ENCODE results near the gene EFTUD2. TPM values are rescaled to one million over a fixed set of nuclear protein-coding genes. Genes with fewer than 3 reads are reported as not detected.
A peak's percentile ranks its signal among the peaks of the same experiment; 100 is the strongest.

EFTUD2 gene
- total and polyA plus RNA-seq, 10 donors: 39.0 to 140 (median 102) TPM

GRCh38 chr17:44865931-44866330 is 33.3 kb downstream of the EFTUD2 start:
- DNase-seq: no peak
- 87 to 93% (median 91%) methylated on average over 6 of the region's 6 CpGs for WGBS, 5 donors
- Histone ChIP-seq H3K4me1 (peaks cover 0 to 18% (median 1%) of the 10 kb centered on the region in 6 donors), H3K36me3 (peaks cover 0 to 100% (median 95%) of the 10 kb centered on the region in 6 donors), H3K9me3 (no peaks in the 10 kb centered on the region), H3K27me3 (replicated peaks in 1 of 7) (no peaks in the 10 kb centered on the region), H3K27ac (no peak overlapping the region), H3K4me3 (no peak overlapping the region)
- intact Hi-C loops (cut with DNase I; ENCODE audit: low total_unique reads): loop anchor here (5.0 kb wide), 1 partner anchor 89 kb away; no protein-coding TSS in a partner anchor
- TF ChIP-seq, protein P1, sequence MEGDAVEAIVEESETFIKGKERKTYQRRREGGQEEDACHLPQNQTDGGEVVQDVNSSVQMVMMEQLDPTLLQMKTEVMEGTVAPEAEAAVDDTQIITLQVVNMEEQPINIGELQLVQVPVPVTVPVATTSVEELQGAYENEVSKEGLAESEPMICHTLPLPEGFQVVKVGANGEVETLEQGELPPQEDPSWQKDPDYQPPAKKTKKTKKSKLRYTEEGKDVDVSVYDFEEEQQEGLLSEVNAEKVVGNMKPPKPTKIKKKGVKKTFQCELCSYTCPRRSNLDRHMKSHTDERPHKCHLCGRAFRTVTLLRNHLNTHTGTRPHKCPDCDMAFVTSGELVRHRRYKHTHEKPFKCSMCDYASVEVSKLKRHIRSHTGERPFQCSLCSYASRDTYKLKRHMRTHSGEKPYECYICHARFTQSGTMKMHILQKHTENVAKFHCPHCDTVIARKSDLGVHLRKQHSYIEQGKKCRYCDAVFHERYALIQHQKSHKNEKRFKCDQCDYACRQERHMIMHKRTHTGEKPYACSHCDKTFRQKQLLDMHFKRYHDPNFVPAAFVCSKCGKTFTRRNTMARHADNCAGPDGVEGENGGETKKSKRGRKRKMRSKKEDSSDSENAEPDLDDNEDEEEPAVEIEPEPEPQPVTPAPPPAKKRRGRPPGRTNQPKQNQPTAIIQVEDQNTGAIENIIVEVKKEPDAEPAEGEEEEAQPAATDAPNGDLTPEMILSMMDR (IDR thresholded peaks at IDR 0.05 in 8 of 11, conservative IDR thresholded peaks at IDR 0.05 in 3 of 11): no peak
- no peak for TF ChIP-seq POLR2AphosphoS5 (IDR thresholded peaks at IDR 0.05)
- TF ChIP-seq POLR2A (IDR thresholded peaks at IDR 0.05): no peak

- Histone ChIP-seq H3K4me3 (no peak overlapping the region), H3K4me1 (peaks cover 0 to 18% (median 1%) of the 10 kb centered on the region in 6 donors), H3K9me3 (no peaks in the 10 kb centered on the region), H3K27me3 (replicated peaks in 1 of 7) (no peaks in the 10 kb centered on the region), H3K27ac (no peak overlapping the region), H3K36me3 (peaks cover 0 to 100% (median 93%) of the 10 kb centered on the region in 6 donors)
- TF ChIP-seq POLR2AphosphoS5 (IDR thresholded peaks at IDR 0.05) (no peak), POLR2A (IDR thresholded peaks at IDR 0.05) (no peak)
- TF ChIP-seq, protein P1 (IDR thresholded peaks at IDR 0.05 in 8 of 11, conservative IDR thresholded peaks at IDR 0.05 in 3 of 11): peak; percentile 74 to 91 (median 84)
- intact Hi-C loops (cut with DNase I; ENCODE audit: low total_unique reads): loop anchor here (5.0 kb wide), 1 partner anchor 88 kb away; no protein-coding TSS in a partner anchor
- WGBS, 5 donors: 73 to 86% (median 74%) methylated on average over 1 of the region's 1 CpG
- DNase-seq: peak; percentile 77
Observed at GRCh38 chr17:44865231-44865660, 34.0 kb downstream of the EFTUD2 start.

DNA sequence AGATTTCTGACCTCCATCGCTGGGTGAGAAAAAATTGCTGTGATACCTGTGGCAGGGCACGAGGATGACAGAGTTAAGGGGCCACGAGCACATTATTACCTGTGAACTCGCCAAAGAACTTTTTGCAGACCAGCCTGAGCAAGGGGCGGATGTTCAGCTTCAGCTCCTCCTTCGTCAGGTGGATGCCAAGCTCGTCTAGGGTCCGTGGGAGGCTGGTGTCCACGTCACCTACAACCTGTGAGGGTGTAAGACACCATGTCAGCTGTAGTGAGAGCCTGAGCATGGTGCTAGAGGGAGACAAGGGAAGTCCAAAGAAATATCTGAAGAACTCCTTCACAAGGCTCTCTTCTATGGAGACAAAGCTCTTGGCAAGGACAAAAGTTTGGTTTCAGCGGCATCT is 34.4 kb downstream of the EFTUD2 start:
- Histone ChIP-seq H3K9me3 (no peaks in the 10 kb centered on the region), H3K36me3 (peaks cover 0 to 100% (median 93%) of the 10 kb centered on the region in 6 donors), H3K27ac (no peak overlapping the region), H3K4me1 (peaks cover 0 to 18% (median 1%) of the 10 kb centered on the region in 6 donors), H3K27me3 (replicated peaks in 1 of 7) (no peaks in the 10 kb centered on the region), H3K4me3 (no peak overlapping the region)
- DNase-seq: no peak
- intact Hi-C loops (cut with DNase I; ENCODE audit: low total_unique reads): loop anchor here (5.0 kb wide), 1 partner anchor 88 kb away; no protein-coding TSS in a partner anchor
- 72 to 84% (median 80%) methylated on average over 10 of the region's 10 CpGs for WGBS, 5 donors
- TF ChIP-seq, protein P1 (IDR thresholded peaks at IDR 0.05 in 8 of 11, conservative IDR thresholded peaks at IDR 0.05 in 3 of 11): no peak
- no peak for TF ChIP-seq POLR2A (IDR thresholded peaks at IDR 0.05)
- TF ChIP-seq POLR2AphosphoS5 (IDR thresholded peaks at IDR 0.05): no peak

DNA sequence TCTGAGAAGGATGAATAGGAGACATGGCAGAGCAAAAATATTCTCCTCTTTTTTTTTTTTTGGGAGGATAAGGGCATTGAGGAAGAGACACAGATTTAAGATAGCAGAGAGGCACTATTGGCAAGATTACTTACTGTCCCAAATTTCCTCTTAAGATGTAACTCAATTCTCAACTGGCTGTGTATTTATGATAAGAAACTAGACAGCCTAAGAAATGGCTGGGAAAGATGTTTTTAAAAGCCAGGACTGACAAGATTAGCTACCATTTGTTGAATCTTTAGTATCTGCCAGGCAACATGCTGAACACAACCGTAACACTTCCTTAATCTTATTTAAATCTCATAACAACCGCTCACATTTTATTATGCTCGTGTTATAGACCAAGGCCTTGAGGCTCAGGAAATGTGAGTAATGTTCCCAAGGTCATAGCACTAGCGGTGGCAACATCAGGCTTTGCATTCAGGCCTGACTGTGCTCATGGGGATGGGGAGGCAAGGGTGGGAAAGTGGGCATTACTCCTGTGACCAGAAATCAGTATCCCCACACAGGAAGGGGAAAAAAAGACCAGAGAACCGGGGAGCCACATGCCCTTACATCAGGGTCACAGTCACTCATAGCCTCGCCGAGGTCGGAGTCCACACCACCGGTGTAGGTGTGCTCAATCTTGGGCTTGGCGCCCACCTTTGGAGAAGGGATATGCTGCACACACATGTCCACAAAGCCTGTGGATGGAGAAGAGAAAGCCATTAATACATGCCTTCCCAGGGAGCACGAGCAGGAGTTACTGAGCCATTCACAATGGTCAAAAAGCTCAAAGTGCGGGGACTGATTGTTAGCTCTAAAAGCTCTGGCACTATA is 36.0 kb downstream of the EFTUD2 start:
- H3K36me3 ChIP-seq: peaks cover 3 to 100% (median 93%) of the 10 kb centered on the region in 6 donors
- H3K27ac ChIP-seq: peak overlapping the region in 7 of 8 donors; percentile 26 to 71 (median 60)
- 79 to 88% (median 79%) methylated on average over 12 of the region's 12 CpGs for WGBS, 5 donors

More for the DNA sequence above, 36.0 kb downstream of the EFTUD2 start:
- H3K4me1 ChIP-seq: peaks cover 0 to 18% (median 1%) of the 10 kb centered on the region in 6 donors
- TF ChIP-seq POLR2A (IDR thresholded peaks at IDR 0.05) (no peak), POLR2AphosphoS5 (IDR thresholded peaks at IDR 0.05) (peak in 2 of 3 donors; percentile 9 to 41)
- TF ChIP-seq, protein P1 (IDR thresholded peaks at IDR 0.05 in 8 of 11, conservative IDR thresholded peaks at IDR 0.05 in 3 of 11): no peak
- intact Hi-C loops (cut with DNase I; ENCODE audit: low total_unique reads): no loop called here
- H3K27me3 ChIP-seq (replicated peaks in 1 of 7): no peaks in the 10 kb centered on the region
- no peaks in the 10 kb centered on the region for H3K9me3 ChIP-seq
- H3K4me3 ChIP-seq: no peak overlapping the region
- no peak for DNase-seq
